Nephron (organoid): ENCODE data around the gene ARHGEF12.

Source experiments
- H3K27ac Mint-ChIP-seq, 3 experiments: 2 replicates each; pipeline ENCODE4 v1.8.0; 2020; ENCODE audit warnings: mixed read lengths in 3 of 3, mild to moderate bottlenecking in 2 of 3, moderate library complexity in 1 of 3
- H3K27me3 Mint-ChIP-seq: 2 replicates; pipeline ENCODE4 v1.8.0; 2021; ENCODE audit warnings: low read depth, mild to moderate bottlenecking, moderate library complexity, mixed read lengths
- H3K36me3 Mint-ChIP-seq: 2 replicates; pipeline ENCODE4 v1.8.0; 2020; ENCODE audit warnings: low read depth, mixed read lengths
- H3K4me1 Mint-ChIP-seq: 2 replicates; pipeline ENCODE4 v1.8.0; 2020; ENCODE audit warnings: mixed read lengths
- H3K4me3 Mint-ChIP-seq, 3 experiments: 2 replicates each; pipeline ENCODE4 v1.8.0; 2020; ENCODE audit warnings: mild to moderate bottlenecking in 3 of 3, mixed read lengths in 3 of 3, moderate library complexity in 2 of 3
- H3K9me3 Mint-ChIP-seq: 2 replicates; pipeline ENCODE4 v1.8.0; 2020; ENCODE audit warnings: mixed read lengths
- CTCF ChIP-seq, 3 experiments: fragments of 200-600 bp; sonication (generic); IDR thresholded peaks; one replicate each; pipeline ENCODE4 v1.5.0; 2021; ENCODE audit warnings: antibody characterized with exemption in 3 of 3; ENCODE audit not compliant: unreplicated experiment in 3 of 3

The ARHGEF12 gene

GRCh38 chr11:120303004-120303637 is 33.1 kb upstream of the ARHGEF12 start:
- Mint-ChIP-seq H3K36me3 (no peaks in the 10 kb centered on the region), H3K4me3 (no peak overlapping the region), H3K9me3 (no peaks in the 10 kb centered on the region), H3K27ac (no peak overlapping the region), H3K27me3 (peaks cover 37% of the 10 kb centered on the region), H3K4me1 (peaks cover 12% of the 10 kb centered on the region)
- peak; percentile 71 to 90 (median 89) for TF ChIP-seq CTCF (IDR thresholded peaks at IDR 0.05; ENCODE audit: unreplicated experiment in 3 of 3)

- no peak for TF ChIP-seq CTCF (IDR thresholded peaks at IDR 0.05; ENCODE audit: unreplicated experiment in 3 of 3)
- no peak overlapping the region for H3K27ac Mint-ChIP-seq
- no peaks in the 10 kb centered on the region for H3K36me3 Mint-ChIP-seq
These were observed 31.7 kb upstream of the ARHGEF12 start for GRCh38 chr11:120304526-120304925.

GRCh38 chr11:120305286-120305685 is 30.9 kb upstream of the ARHGEF12 start:
- no peaks in the 10 kb centered on the region for H3K36me3 Mint-ChIP-seq
- TF ChIP-seq CTCF (IDR thresholded peaks at IDR 0.05; ENCODE audit: unreplicated experiment in 3 of 3): no peak
- no peak overlapping the region for H3K27ac Mint-ChIP-seq
- no peaks in the 10 kb centered on the region for H3K9me3 Mint-ChIP-seq
- H3K27me3 Mint-ChIP-seq: peaks cover 32% of the 10 kb centered on the region
- H3K4me3 Mint-ChIP-seq: no peak overlapping the region
- no peaks in the 10 kb centered on the region for H3K4me1 Mint-ChIP-seq

More at GRCh38 chr11:120304526-120304925, 31.7 kb upstream of the ARHGEF12 start:
- no peaks in the 10 kb centered on the region for H3K9me3 Mint-ChIP-seq
- H3K4me3 Mint-ChIP-seq: no peak overlapping the region
- peaks cover 5% of the 10 kb centered on the region for H3K4me1 Mint-ChIP-seq
- H3K27me3 Mint-ChIP-seq: peaks cover 32% of the 10 kb centered on the region

- H3K4me3 Mint-ChIP-seq: no peak overlapping the region
- peaks cover 28% of the 10 kb centered on the region for H3K27me3 Mint-ChIP-seq
- H3K4me1 Mint-ChIP-seq: no peaks in the 10 kb centered on the region
- no peak overlapping the region for H3K27ac Mint-ChIP-seq
- H3K36me3 Mint-ChIP-seq: no peaks in the 10 kb centered on the region
- no peaks in the 10 kb centered on the region for H3K9me3 Mint-ChIP-seq
- TF ChIP-seq CTCF (IDR thresholded peaks at IDR 0.05; ENCODE audit: unreplicated experiment in 3 of 3): peak in 1 of 3 experiments; percentile 19
These were observed 29.5 kb upstream of the ARHGEF12 start for GRCh38 chr11:120306519-120307242.

- Mint-ChIP-seq H3K36me3 (no peaks in the 10 kb centered on the region), H3K4me1 (no peaks in the 10 kb centered on the region), H3K9me3 (no peaks in the 10 kb centered on the region), H3K27ac (no peak overlapping the region), H3K4me3 (no peak overlapping the region), H3K27me3 (peaks cover 28% of the 10 kb centered on the region)
- TF ChIP-seq CTCF (IDR thresholded peaks at IDR 0.05; ENCODE audit: unreplicated experiment in 3 of 3): no peak
These were observed 28.7 kb upstream of the ARHGEF12 start for GRCh38 chr11:120307476-120307875.
